Naive thymus-derived CD4-positive, alpha-beta T cell (primary cell): ENCODE data around the gene ATP4A. TPM values are rescaled to one million over a fixed set of nuclear protein-coding genes. Genes with fewer than 3 reads are reported as not detected.

Experiments used
- ATAC-seq: fragments of 150-1000 bp; cut with Tn5 transposase; 2 replicates; pipeline ENCODE4 v1.10.0; 2021; ENCODE audit warnings: mild to moderate bottlenecking, moderate library complexity
- CTCF ChIA-PET: fragments of 350-600 bp; sonication (Branson Sonifier 250); formaldehyde crosslinking; loops from one replicate; lab custom pipeline; 2021; ENCODE audit warnings: antibody characterized with exemption; lab: Charles Lee
- POLR2A ChIA-PET: fragments of 350-600 bp; sonication (Branson Sonifier 250); formaldehyde crosslinking; loops from one replicate; lab custom pipeline; 2021; ENCODE audit warnings: antibody characterized with exemption, inconsistent platforms; lab: Charles Lee
- DNase-seq, 9 donors: peaks; one replicate each; pipeline versions ENCODE4 v3.0.0 to v3.0.0-alpha.2; 2020 to 2022; ENCODE audit warnings: mixed read lengths in 1 of 9
- H3K27ac ChIP-seq: one replicate; pipeline ENCODE4 v1.7.0; 2013; ENCODE audit warnings: mild to moderate bottlenecking, low read depth, low read length, moderate library complexity
- H3K27me3 ChIP-seq, 2 donors: one replicate each; pipeline ENCODE4 v1.7.0; 2013; ENCODE audit warnings: low read length in 2 of 2, mild to moderate bottlenecking in 2 of 2, moderate library complexity in 2 of 2; ENCODE audit not compliant: control insufficient read depth in 2 of 2, insufficient read depth in 2 of 2
- H3K36me3 ChIP-seq, 3 experiments: 1 replicate in 2 of 3; 2 replicates in 1 of 3; pipeline ENCODE4 v1.7.0; 2013; ENCODE audit warnings: low read length in 3 of 3, mild to moderate bottlenecking in 3 of 3, moderate library complexity in 1 of 3; ENCODE audit not compliant: insufficient read depth in 3 of 3, control insufficient read depth in 2 of 3
- H3K4me1 ChIP-seq, 2 donors: one replicate each; pipeline ENCODE4 v1.7.0; 2013; ENCODE audit warnings: low read length in 2 of 2, mild to moderate bottlenecking in 2 of 2, moderate library complexity in 1 of 2; ENCODE audit not compliant: control insufficient read depth in 2 of 2, insufficient read depth in 2 of 2
- H3K4me3 ChIP-seq: 2 replicates; pipeline ENCODE4 v1.7.0; 2013; ENCODE audit warnings: mild to moderate bottlenecking, low read length
- H3K9me3 ChIP-seq, 3 experiments: 1 replicate in 2 of 3; 2 replicates in 1 of 3; pipeline ENCODE4 v1.7.0; 2013; ENCODE audit warnings: low read length in 3 of 3; ENCODE audit not compliant: control insufficient read depth in 2 of 3
- H3K27ac Mint-ChIP-seq, 9 donors: one replicate each; pipeline ENCODE4 v1.8.0; 2020 to 2022; ENCODE audit warnings: mixed read lengths in 9 of 9, mild to moderate bottlenecking in 8 of 9, moderate library complexity in 5 of 9, inconsistent platforms in 2 of 9
- H3K27me3 Mint-ChIP-seq, 5 donors: one replicate each; pipeline ENCODE4 v1.8.0; 2021 to 2022; ENCODE audit warnings: mixed read lengths in 5 of 5, mild to moderate bottlenecking in 1 of 5
- H3K36me3 Mint-ChIP-seq, 5 donors: one replicate each; pipeline ENCODE4 v1.8.0; 2020 to 2022; ENCODE audit warnings: mixed read lengths in 5 of 5, mild to moderate bottlenecking in 3 of 5, inconsistent platforms in 1 of 5
- H3K4me1 Mint-ChIP-seq, 7 donors: one replicate each; pipeline ENCODE4 v1.8.0; 2020 to 2022; ENCODE audit warnings: mixed read lengths in 7 of 7, mild to moderate bottlenecking in 3 of 7, inconsistent platforms in 1 of 7
- H3K4me3 Mint-ChIP-seq, 10 donors: one replicate each; pipeline ENCODE4 v1.8.0; 2020 to 2022; ENCODE audit warnings: mild to moderate bottlenecking in 10 of 10, mixed read lengths in 10 of 10, moderate library complexity in 6 of 10, inconsistent platforms in 2 of 10
- H3K9me3 Mint-ChIP-seq, 11 donors: one replicate each; pipeline ENCODE4 v1.8.0; 2020 to 2022; ENCODE audit warnings: mixed read lengths in 11 of 11, mild to moderate bottlenecking in 4 of 11, inconsistent platforms in 1 of 11, moderate library complexity in 1 of 11
- intact Hi-C, 2 donors: fragments of 100-400 bp; cut with micrococcal nuclease; formaldehyde crosslinking; loops; one replicate each; pipeline ENCODE4 v1.15.1; 2023
- polyA plus RNA-seq, 2 donors: library from polyadenylated mRNA; unstranded; fragments of 300-500 nt; fragmentation: Illumina TruSeq; gene quantifications; one replicate each; pipeline ENCODE4 v1.2.3, GENCODE V29; 2021
- total RNA-seq, 6 experiments: library from RNA in 5 of 6; stranded (reverse) in 5 of 6; gene quantifications; 1 replicate in 5 of 6; 2 replicates in 1 of 6; pipeline ENCODE4 v1.2.3 and lab custom pipeline; 2021 to 2026

The ATP4A gene
- total and polyA plus RNA-seq, 7 experiments from 2014 or later = not detected

DNA sequence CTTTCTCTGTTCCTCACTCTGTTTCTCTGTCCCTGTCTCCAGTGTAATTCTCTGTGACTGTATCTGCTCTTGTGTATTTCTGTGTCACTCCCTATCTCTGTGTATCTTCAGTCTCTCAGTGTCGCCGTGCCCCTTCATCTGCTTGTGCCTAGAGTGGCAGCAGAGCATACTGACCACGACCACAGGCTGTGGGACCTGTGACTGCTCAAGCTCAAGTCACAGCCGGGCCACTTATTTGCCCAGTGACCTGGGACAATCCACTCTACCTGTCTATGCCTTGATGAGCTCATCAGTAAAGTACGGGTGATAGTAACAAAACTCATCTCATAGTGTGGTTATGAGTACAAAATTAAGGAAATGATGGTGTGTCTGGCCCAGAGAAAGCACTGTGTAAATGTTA lies 9.4 kb downstream of the ATP4A start:
- H3K27me3 ChIP-seq = peaks cover 0 to 4% of the 10 kb centered on the region in 2 donors
- Mint-ChIP-seq H3K36me3 (peaks cover 0 to 1% (median 0%) of the 10 kb centered on the region in 5 donors), H3K9me3 (peaks cover 0 to 2% (median 0%) of the 10 kb centered on the region in 11 donors), H3K27ac (peak overlapping the region in 2 of 9 donors; percentile 23 to 76), H3K4me3 (no peak overlapping the region), H3K4me1 (peaks cover 5 to 20% (median 12%) of the 10 kb centered on the region in 7 donors), H3K27me3 (peaks cover 2 to 24% (median 7%) of the 10 kb centered on the region in 5 donors)
- no peaks in the 10 kb centered on the region for H3K9me3 ChIP-seq
- ChIA-PET POLR2A (no interaction called here), CTCF (no interaction called here)
- ATAC-seq = no peak
- no peak for DNase-seq
- H3K27ac ChIP-seq = no peak overlapping the region
- intact Hi-C loops = no loop called here
- peaks cover 0 to 12% of the 10 kb centered on the region in 2 donors for H3K4me1 ChIP-seq
- H3K4me3 ChIP-seq = no peak overlapping the region
- H3K36me3 ChIP-seq = peaks cover 0 to 7% (median 0%) of the 10 kb centered on the region in 3 experiments

- ChIA-PET CTCF (no interaction called here), POLR2A (no interaction called here)
- H3K36me3 Mint-ChIP-seq = peaks cover 0 to 1% (median 0%) of the 10 kb centered on the region in 5 donors
- H3K4me1 Mint-ChIP-seq = peaks cover 11 to 26% (median 17%) of the 10 kb centered on the region in 7 donors
- no peak overlapping the region for H3K27ac Mint-ChIP-seq
- no peak overlapping the region for H3K4me3 ChIP-seq
- no peak overlapping the region for H3K27ac ChIP-seq
- peaks cover 0 to 19% (median 5%) of the 10 kb centered on the region in 5 donors for H3K27me3 Mint-ChIP-seq
- H3K4me3 Mint-ChIP-seq = peak overlapping the region in 1 of 10 donors; percentile 3
- no peaks in the 10 kb centered on the region for H3K9me3 ChIP-seq
- H3K36me3 ChIP-seq = peaks cover 0 to 7% (median 0%) of the 10 kb centered on the region in 3 experiments
- peaks cover 0 to 2% (median 0%) of the 10 kb centered on the region in 11 donors for H3K9me3 Mint-ChIP-seq
- DNase-seq = no peak
- H3K4me1 ChIP-seq = peaks cover 0 to 6% of the 10 kb centered on the region in 2 donors
- no peaks in the 10 kb centered on the region for H3K27me3 ChIP-seq
- no peak for ATAC-seq
- intact Hi-C loops = no loop called here
These were observed 10.0 kb downstream of the ATP4A start for GRCh38 chr19:35553385-35554000.

GRCh38 chr19:35552534-35553384 lies 10.7 kb downstream of the ATP4A start:
- no peak for DNase-seq
- Mint-ChIP-seq H3K4me3 (peak overlapping the region in 2 of 10 donors; percentile 3 to 35), H3K27ac (no peak overlapping the region), H3K36me3 (peaks cover 0 to 1% (median 0%) of the 10 kb centered on the region in 5 donors), H3K4me1 (peaks cover 12 to 25% (median 17%) of the 10 kb centered on the region in 7 donors), H3K27me3 (peaks cover 0 to 17% (median 5%) of the 10 kb centered on the region in 5 donors), H3K9me3 (peaks cover 0 to 2% (median 0%) of the 10 kb centered on the region in 11 donors)
- no peaks in the 10 kb centered on the region for H3K4me1 ChIP-seq
- no peak for ATAC-seq
- intact Hi-C loops = no loop called here
- POLR2A ChIA-PET = no interaction called here
- H3K4me3 ChIP-seq = no peak overlapping the region
- H3K27ac ChIP-seq = no peak overlapping the region
- peaks cover 0 to 9% (median 0%) of the 10 kb centered on the region in 3 experiments for H3K36me3 ChIP-seq
- no peaks in the 10 kb centered on the region for H3K9me3 ChIP-seq
- CTCF ChIA-PET = no interaction called here
- H3K27me3 ChIP-seq = no peaks in the 10 kb centered on the region

GRCh38 chr19:35551091-35551810 lies 12.2 kb downstream of the ATP4A start:
- Histone ChIP-seq H3K27me3 (no peaks in the 10 kb centered on the region), H3K4me3 (no peak overlapping the region), H3K36me3 (peaks cover 0 to 16% (median 0%) of the 10 kb centered on the region in 3 experiments), H3K4me1 (peaks cover 8 to 9% of the 10 kb centered on the region in 2 donors), H3K27ac (no peak overlapping the region), H3K9me3 (no peaks in the 10 kb centered on the region)
- intact Hi-C loops = no loop called here
- ChIA-PET CTCF (no interaction called here), POLR2A (no interaction called here)
- no peak for ATAC-seq
- no peak for DNase-seq
- Mint-ChIP-seq H3K9me3 (no peaks in the 10 kb centered on the region), H3K27ac (no peak overlapping the region), H3K27me3 (peaks cover 0 to 4% (median 0%) of the 10 kb centered on the region in 5 donors), H3K4me1 (peaks cover 15 to 29% (median 24%) of the 10 kb centered on the region in 7 donors), H3K36me3 (peaks cover 0 to 2% (median 0%) of the 10 kb centered on the region in 5 donors), H3K4me3 (no peak overlapping the region)

- no peak for DNase-seq
- Histone ChIP-seq H3K36me3 (peaks cover 0 to 20% (median 0%) of the 10 kb centered on the region in 3 experiments), H3K9me3 (no peaks in the 10 kb centered on the region), H3K27me3 (no peaks in the 10 kb centered on the region), H3K4me1 (peaks cover 11 to 13% of the 10 kb centered on the region in 2 donors), H3K27ac (no peak overlapping the region), H3K4me3 (no peak overlapping the region)
- ChIA-PET POLR2A (no interaction called here), CTCF (interaction anchor here (0.6 to 1.0 kb wide), 3 partner anchors 27 to 142 kb away, joined by 3 to 4 read pairs (median 3); partner anchors contain the start of gene COX6B1)
- Mint-ChIP-seq H3K9me3 (no peaks in the 10 kb centered on the region), H3K4me1 (peaks cover 17 to 31% (median 28%) of the 10 kb centered on the region in 7 donors), H3K27ac (no peak overlapping the region), H3K36me3 (peaks cover 0 to 4% (median 0%) of the 10 kb centered on the region in 5 donors), H3K4me3 (no peak overlapping the region), H3K27me3 (no peaks in the 10 kb centered on the region)
- no peak for ATAC-seq
- intact Hi-C loops = loop anchor here (1.0 to 5.0 kb wide), 6 partner anchors 42 to 167 kb away; no protein-coding TSS in a partner anchor
These were observed 13.5 kb downstream of the ATP4A start for GRCh38 chr19:35549879-35550523.
